Measurements from ENCODE around the gene DRICH1. TPM values are rescaled to one million over a fixed set of nuclear protein-coding genes. Genes with fewer than 3 reads are reported as not detected.
"Not testable (repeated sequence)": the region's sequence is repeated elsewhere in the genome, so short reads cannot be mapped to it uniquely, and the experiment has no call there.

Gene DRICH1
- total RNA-seq, 1 experiment from 2014 or later = 4.8 TPM

- Mint-ChIP-seq H3K4me1 (ENCODE audit: low read depth, unreplicated experiment) (no peaks in the 10 kb centered on the region), H3K4me3 (ENCODE audit: unreplicated experiment) (no peak overlapping the region), H3K36me3 (ENCODE audit: insufficient read depth, unreplicated experiment) (peaks cover 10% of the 10 kb centered on the region), H3K27me3 (ENCODE audit: insufficient read depth, unreplicated experiment) (no peaks in the 10 kb centered on the region), H3K27ac (ENCODE audit: unreplicated experiment) (no peak overlapping the region), H3K9me3 (ENCODE audit: unreplicated experiment) (no peaks in the 10 kb centered on the region)
- ChIA-PET POLR2A (no interaction called here), CTCF (no interaction called here)
- no peaks in the 10 kb centered on the region for H3K36me3 ChIP-seq (ENCODE audit: control insufficient read depth, insufficient read depth, low read length)
- H3K4me3 ChIP-seq (ENCODE audit: low read depth, low read length) = no peak overlapping the region
- no peaks in the 10 kb centered on the region for H3K27me3 ChIP-seq (replicated peaks; ENCODE audit: control insufficient read depth, insufficient read depth, low read length)
- no peaks in the 10 kb centered on the region for H3K4me1 ChIP-seq
- intact Hi-C loops (cut with micrococcal nuclease; ENCODE audit: unreplicated experiment) = no loop called here
- no peaks in the 10 kb centered on the region for H3K9me3 ChIP-seq
- no peak for TF ChIP-seq CTCF (IDR thresholded peaks at IDR 0.05; ENCODE audit: insufficient read depth in 1 of 2, low read depth in 1 of 2, low read length in 1 of 2, severe bottlenecking in 1 of 2, unreplicated experiment in 1 of 2)
- no TSS peak for BruUV-seq (replicated peaks)
- no peak for DNase-seq
These were observed 7.5 kb upstream of the DRICH1 start for GRCh38 chr22:23639661-23640060.

DNA sequence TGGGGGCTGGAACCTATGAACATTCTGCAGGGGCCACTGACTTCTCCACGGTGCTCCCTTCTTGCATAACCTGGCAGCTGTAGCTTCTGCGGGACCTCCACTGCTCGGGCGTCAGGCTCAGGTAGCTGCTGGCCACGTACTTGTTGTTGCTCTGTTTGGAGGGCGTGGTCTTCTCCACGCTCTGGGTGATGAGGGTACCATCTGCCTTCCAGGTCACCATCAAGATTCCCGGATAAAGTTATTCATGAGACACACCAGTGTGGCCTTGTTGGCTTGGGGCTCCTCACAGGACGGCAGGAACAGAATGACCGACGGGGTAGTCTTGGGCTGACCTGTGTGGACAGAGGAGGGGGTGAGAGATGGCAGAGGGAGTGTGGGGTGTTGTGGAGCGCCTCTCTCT lies 6.5 kb upstream of the DRICH1 start:
- CTCF ChIA-PET = no interaction called here
- Histone ChIP-seq H3K4me1 (no peaks in the 10 kb centered on the region), H3K27me3 (replicated peaks; ENCODE audit: control insufficient read depth, insufficient read depth, low read length) (no peaks in the 10 kb centered on the region), H3K9me3 (no peaks in the 10 kb centered on the region), H3K36me3 (ENCODE audit: control insufficient read depth, insufficient read depth, low read length) (no peaks in the 10 kb centered on the region), H3K4me3 (ENCODE audit: low read depth, low read length) (no peak overlapping the region)
- no peaks in the 10 kb centered on the region for H3K9me3 Mint-ChIP-seq (ENCODE audit: unreplicated experiment)
- no TSS peak for BruUV-seq (replicated peaks)
- no peak overlapping the region for H3K4me3 Mint-ChIP-seq (ENCODE audit: unreplicated experiment)
- intact Hi-C loops (cut with micrococcal nuclease; ENCODE audit: unreplicated experiment) = no loop called here
- DNase-seq = no peak
- peaks cover 10% of the 10 kb centered on the region for H3K36me3 Mint-ChIP-seq (ENCODE audit: insufficient read depth, unreplicated experiment)
- H3K4me1 Mint-ChIP-seq (ENCODE audit: low read depth, unreplicated experiment) = no peaks in the 10 kb centered on the region
- H3K27ac Mint-ChIP-seq (ENCODE audit: unreplicated experiment) = no peak overlapping the region
- H3K27me3 Mint-ChIP-seq (ENCODE audit: insufficient read depth, unreplicated experiment) = no peaks in the 10 kb centered on the region
- POLR2A ChIA-PET = no interaction called here
- TF ChIP-seq CTCF (IDR thresholded peaks at IDR 0.05; ENCODE audit: insufficient read depth in 1 of 2, low read depth in 1 of 2, low read length in 1 of 2, severe bottlenecking in 1 of 2, unreplicated experiment in 1 of 2) = no peak

GRCh38 chr22:23635291-23635690 lies 3.2 kb upstream of the DRICH1 start:
- H3K9me3 ChIP-seq; H3K27ac Mint-ChIP-seq (ENCODE audit: unreplicated experiment); H3K36me3 ChIP-seq (ENCODE audit: control insufficient read depth, insufficient read depth, low read length); H3K4me3 ChIP-seq (ENCODE audit: low read depth, low read length); H3K27me3 Mint-ChIP-seq (ENCODE audit: insufficient read depth, unreplicated experiment); H3K36me3 Mint-ChIP-seq (ENCODE audit: insufficient read depth, unreplicated experiment); CTCF ChIA-PET; H3K4me1 Mint-ChIP-seq (ENCODE audit: low read depth, unreplicated experiment); H3K4me1 ChIP-seq; H3K27me3 ChIP-seq (replicated peaks; ENCODE audit: control insufficient read depth, insufficient read depth, low read length); intact Hi-C loops (cut with micrococcal nuclease; ENCODE audit: unreplicated experiment); BruUV-seq (replicated peaks); H3K4me3 Mint-ChIP-seq (ENCODE audit: unreplicated experiment); H3K9me3 Mint-ChIP-seq (ENCODE audit: unreplicated experiment); DNase-seq: not testable (repeated sequence)
- POLR2A ChIA-PET = interaction anchor here (0.6 kb wide), 1 partner anchor 50 kb away, joined by 3 read pairs; no protein-coding TSS in a partner anchor

- H3K36me3 ChIP-seq (ENCODE audit: control insufficient read depth, insufficient read depth, low read length); intact Hi-C loops (cut with micrococcal nuclease; ENCODE audit: unreplicated experiment); H3K9me3 Mint-ChIP-seq (ENCODE audit: unreplicated experiment); BruUV-seq (replicated peaks); H3K4me3 ChIP-seq (ENCODE audit: low read depth, low read length); POLR2A ChIA-PET; H3K27me3 Mint-ChIP-seq (ENCODE audit: insufficient read depth, unreplicated experiment); H3K27me3 ChIP-seq (replicated peaks; ENCODE audit: control insufficient read depth, insufficient read depth, low read length); H3K4me3 Mint-ChIP-seq (ENCODE audit: unreplicated experiment); CTCF ChIA-PET; DNase-seq; H3K9me3 ChIP-seq: not testable (repeated sequence)
- H3K4me1 Mint-ChIP-seq (ENCODE audit: low read depth, unreplicated experiment) = peaks cover 32% of the 10 kb centered on the region
- H3K36me3 Mint-ChIP-seq (ENCODE audit: insufficient read depth, unreplicated experiment) = peaks cover 13% of the 10 kb centered on the region
- H3K27ac Mint-ChIP-seq (ENCODE audit: unreplicated experiment) = peak overlapping the region; percentile 90
- peaks cover 35% of the 10 kb centered on the region for H3K4me1 ChIP-seq
These were observed 3.9 kb downstream of the DRICH1 start for GRCh38 chr22:23628056-23628743.

- intact Hi-C loops (cut with micrococcal nuclease; ENCODE audit: unreplicated experiment); H3K9me3 Mint-ChIP-seq (ENCODE audit: unreplicated experiment); BruUV-seq (replicated peaks); H3K36me3 ChIP-seq (ENCODE audit: control insufficient read depth, insufficient read depth, low read length); CTCF ChIA-PET; H3K27me3 ChIP-seq (replicated peaks; ENCODE audit: control insufficient read depth, insufficient read depth, low read length); DNase-seq; POLR2A ChIA-PET; H3K27me3 Mint-ChIP-seq (ENCODE audit: insufficient read depth, unreplicated experiment); H3K4me3 Mint-ChIP-seq (ENCODE audit: unreplicated experiment); H3K4me3 ChIP-seq (ENCODE audit: low read depth, low read length): not testable (repeated sequence)
- Histone ChIP-seq H3K9me3 (peaks cover 13% of the 10 kb centered on the region), H3K4me1 (peaks cover 38% of the 10 kb centered on the region)
- Mint-ChIP-seq H3K4me1 (ENCODE audit: low read depth, unreplicated experiment) (peaks cover 35% of the 10 kb centered on the region), H3K36me3 (ENCODE audit: insufficient read depth, unreplicated experiment) (peaks cover 17% of the 10 kb centered on the region), H3K27ac (ENCODE audit: unreplicated experiment) (peak overlapping the region; percentile 90)
These were observed 4.6 kb downstream of the DRICH1 start for GRCh38 chr22:23627401-23628055.
